Right forelimb (tissue), 1 donor: ENCODE data around the gene NRP1.

Source experiments
- DNase-seq: peaks from one replicate; pipeline ENCODE4 v3.0.0-alpha.2; 2018

NRP1 gene

DNA sequence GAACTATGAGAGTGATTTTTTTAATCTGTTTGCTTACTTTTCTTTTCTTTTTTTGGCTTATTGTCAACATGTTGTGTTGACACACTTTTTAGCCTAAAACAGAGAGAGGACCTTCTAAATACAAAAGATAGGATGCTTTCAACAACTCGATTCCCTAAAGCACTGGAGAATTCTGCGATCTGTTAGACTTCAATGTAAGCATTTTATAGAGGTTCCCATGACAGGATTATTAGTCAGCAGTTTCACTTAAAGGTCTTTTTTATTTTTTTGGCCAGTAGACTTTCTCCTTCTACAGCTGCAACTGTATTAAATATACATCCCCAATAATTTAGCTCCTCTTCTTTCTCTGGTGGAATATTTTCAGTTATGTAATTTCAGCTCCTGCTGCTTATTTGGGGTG, 12.7 kb upstream of the NRP1 start:
- DNase-seq = no peak

DNA sequence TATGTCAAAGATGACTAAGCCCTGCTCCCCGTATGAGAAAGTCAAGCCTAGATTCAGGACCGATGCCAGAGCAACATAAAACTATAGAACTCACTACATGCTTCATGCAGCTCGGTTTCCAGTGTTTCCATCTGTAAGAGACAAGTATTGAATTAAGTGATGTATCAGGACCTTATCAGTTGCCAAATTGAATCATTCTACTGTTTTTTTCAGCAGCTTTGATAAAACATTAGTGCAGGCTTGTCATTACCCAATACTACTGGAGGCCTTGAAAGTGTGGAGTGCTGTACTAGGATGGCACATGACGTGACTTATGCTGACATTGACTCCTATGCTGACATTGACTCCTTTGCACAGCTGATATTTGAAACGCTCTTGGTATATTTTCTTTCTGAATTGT, 10.8 kb upstream of the NRP1 start:
- DNase-seq = no peak

DNA sequence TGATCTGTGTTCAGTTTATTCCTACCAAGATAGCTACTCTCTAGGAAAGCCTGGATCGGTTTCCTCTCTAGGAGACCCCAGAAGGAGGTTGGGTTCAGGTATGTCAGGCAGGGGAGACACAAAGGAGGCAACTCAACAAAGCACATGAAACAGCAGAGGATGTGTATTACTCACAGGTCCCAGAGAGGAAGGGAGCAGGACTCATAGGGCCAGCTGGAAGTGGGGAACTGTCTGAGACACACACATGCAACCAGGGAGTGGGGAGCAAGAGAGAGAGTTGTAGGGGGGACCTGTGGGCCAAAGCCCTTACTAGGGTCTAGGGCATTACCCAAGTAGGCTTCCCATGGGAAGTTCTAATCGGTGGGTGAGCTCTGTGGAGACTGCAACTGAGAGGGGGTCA, 10.2 kb upstream of the NRP1 start:
- DNase-seq = no peak

GRCh38 chr10:33341637-33342036, 7.2 kb upstream of the NRP1 start:
- no peak for DNase-seq

- no peak for DNase-seq
These were observed 3.0 kb upstream of the NRP1 start for GRCh38 chr10:33337326-33337957.

DNA sequence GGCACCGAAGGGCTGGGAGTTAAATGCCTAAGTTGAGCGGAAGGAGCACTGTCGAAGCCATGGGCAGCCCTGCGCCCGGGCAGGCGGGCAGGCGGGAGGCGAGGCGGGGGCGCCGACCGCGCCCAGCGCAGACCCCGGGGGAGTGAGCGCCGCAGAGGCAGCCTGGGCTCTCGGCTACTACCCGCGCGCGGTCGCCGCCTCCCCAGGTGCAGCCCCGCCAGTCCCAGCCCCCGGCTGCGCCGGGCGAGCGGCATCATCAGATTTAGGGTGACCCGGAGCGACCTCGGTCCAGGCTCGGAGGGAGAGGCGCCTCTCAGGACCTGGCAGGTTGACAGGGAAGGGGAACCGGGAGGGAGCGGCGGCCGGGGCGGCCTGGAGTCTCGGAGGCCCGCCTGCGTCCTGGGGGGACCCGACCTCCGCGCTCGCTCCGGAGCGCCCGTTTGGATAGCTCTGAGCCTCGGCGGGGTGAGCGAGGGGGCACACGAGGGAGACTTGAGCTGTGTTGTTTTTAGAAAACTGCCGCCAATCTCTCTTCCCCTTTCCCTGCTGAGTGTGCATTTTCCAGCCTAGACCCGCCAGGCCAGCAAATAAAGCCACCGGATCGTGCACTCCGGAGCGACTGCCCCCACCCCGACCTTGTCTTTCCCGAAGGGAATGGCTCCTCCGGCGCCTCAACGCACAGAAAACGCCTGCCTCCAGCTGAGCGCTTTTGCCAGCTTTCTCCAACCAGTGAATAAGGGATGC, 2.3 kb upstream of the NRP1 start:
- peak; percentile 78 for DNase-seq

GRCh38 chr10:33335801-33336581, 1.5 kb upstream of the NRP1 start:
- peak; percentile 81 for DNase-seq

GRCh38 chr10:33335551-33335800, 1.0 kb upstream of the NRP1 start:
- DNase-seq = no peak

- DNase-seq = peak; percentile 94
These were observed 511 bp upstream of the NRP1 start for GRCh38 chr10:33334805-33335550.

DNA sequence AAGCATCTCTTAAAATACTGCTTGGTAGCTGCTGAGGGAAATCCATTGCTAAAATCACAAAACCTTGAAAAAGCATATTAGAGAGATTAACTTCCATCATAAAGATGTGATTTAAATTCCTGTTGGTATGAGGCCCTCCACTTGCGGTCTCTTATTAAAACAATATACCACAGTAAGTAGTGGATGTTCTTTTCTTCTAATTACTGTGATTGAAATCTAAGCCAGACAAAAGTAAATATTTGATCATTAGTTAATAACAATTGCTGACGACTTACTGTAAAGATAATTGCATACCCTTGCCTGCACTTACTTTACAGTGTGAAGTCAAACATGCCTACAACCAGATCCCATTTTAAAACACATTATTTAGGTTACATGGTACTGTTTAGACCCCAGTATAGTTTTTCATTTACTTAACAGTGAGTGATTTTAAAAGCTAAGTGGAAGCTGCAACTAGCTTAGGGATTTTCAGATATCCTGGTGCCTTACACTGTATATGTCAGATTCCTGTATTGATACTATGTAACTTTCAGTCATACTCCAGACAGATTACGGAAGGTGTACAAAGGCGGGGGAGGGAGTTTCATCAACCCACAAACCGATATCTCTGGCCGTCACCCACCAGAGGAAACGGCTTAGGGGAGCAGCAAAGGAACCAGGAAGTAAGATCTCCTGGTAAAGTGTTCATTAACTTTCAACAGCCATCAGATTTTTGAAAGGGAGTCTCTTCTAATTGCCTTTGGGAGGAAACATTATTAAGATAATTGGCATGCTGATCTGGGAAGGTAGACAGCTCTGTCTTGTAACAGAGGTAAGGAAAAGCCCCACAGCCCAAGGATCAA, 986 bp downstream of the NRP1 start:
- no peak for DNase-seq

- no peak for DNase-seq
These were observed 2.0 kb downstream of the NRP1 start for GRCh38 chr10:33332183-33333065.

GRCh38 chr10:33331379-33331694, 3.1 kb downstream of the NRP1 start:
- DNase-seq = no peak

- peak; percentile 93 for DNase-seq
These were observed 3.7 kb downstream of the NRP1 start for GRCh38 chr10:33330543-33331378.

GRCh38 chr10:33329178-33329577, 5.3 kb downstream of the NRP1 start:
- DNase-seq = no peak

DNA sequence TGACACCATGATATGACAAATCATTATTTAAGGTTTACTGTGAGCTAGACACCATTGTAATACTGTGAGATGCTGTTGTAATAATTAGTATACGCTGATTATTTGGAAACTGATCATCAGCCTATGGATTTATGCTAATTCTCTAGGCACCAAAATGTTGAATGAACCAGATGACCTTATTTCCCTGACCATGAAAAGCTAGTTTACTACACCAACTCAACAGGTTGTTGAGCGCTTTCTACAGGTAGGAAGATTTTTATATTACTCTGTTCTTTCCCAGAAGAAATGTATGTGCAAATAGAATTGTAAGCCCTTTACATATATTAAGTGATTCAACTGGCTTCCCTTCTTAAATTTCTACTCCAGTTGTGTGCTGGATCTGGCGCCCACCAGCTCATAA, 6.2 kb downstream of the NRP1 start:
- DNase-seq = no peak

DNA sequence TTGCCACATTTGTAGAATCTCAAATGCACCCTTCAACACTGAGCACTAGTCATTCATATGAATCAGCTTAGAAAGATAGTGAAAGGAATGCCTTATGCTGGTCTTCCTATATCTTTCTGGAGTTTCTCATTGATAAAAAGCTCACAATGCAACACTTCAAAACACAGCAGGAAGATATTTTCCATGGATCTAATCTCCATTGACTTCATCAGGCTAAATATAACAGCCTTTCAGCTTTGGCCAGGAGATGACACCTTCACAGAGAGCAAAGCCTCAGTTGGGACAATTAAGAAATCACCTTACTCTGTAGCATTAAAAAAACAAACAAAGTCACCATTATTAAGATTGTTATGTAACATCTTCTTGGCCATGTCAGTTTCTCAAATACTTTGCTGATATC, 6.7 kb downstream of the NRP1 start:
- no peak for DNase-seq

- no peak for DNase-seq
These were observed 7.5 kb downstream of the NRP1 start for GRCh38 chr10:33326933-33327332.

- no peak for DNase-seq
These were observed 8.5 kb downstream of the NRP1 start for GRCh38 chr10:33325929-33326328.

- DNase-seq = no peak
These were observed 10.7 kb downstream of the NRP1 start for GRCh38 chr10:33323721-33324120.

GRCh38 chr10:33321516-33321915, 13.0 kb downstream of the NRP1 start:
- no peak for DNase-seq

DNA sequence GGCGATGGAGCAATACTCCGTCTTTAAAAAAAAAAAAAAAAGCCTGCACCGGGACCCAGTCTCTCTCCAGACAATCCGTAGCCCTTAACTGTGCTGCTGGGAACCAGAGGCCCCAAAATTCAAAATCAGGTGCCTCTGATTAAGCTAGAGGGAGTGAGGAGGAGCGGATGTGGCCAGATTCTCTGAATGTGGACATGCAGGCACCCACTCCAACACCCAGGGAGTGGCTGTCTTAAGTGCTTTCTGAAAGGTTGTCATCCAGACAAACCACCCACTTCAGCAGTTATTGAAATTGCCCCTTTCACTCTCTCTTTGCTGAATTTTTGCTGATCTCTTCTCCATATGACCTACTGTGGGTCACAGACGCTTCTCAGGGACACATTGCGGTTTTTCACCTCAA, 14.2 kb downstream of the NRP1 start:
- no peak for DNase-seq
